ENCODE results near the gene VAV3. TPM values are rescaled to one million over a fixed set of nuclear protein-coding genes. Genes with fewer than 3 reads are reported as not detected.
"Not testable (repeated sequence)": the region's sequence is repeated elsewhere in the genome, so short reads cannot be mapped to it uniquely, and the experiment has no call there.

Gene VAV3
- total RNA-seq, 2 experiments from 2014 or later, result 2.3 to 8.3 TPM

DNA sequence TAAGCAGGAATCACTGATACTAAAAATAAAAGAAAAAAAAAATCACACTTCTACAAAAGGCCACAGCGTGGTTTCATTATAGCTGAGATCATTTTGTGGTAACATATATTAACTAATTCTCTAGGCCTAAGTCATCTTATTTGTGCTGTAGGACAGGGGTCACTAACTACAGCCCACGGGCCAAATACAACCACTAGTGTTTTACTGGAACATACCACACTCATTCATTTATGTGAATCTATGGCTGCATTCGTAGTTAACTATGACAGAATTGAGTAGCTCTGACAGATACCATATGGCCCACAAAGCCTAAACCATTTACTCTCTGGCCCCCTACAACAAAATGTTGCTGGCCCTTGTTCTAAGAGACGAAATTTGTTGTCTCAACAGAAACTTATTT lies 224.4 kb downstream of the VAV3 start:
- H3K4me1 ChIP-seq (ENCODE audit: insufficient read depth, low read length, poor library complexity, severe bottlenecking), result peaks cover 26% of the 10 kb centered on the region
- TF ChIP-seq, protein P1, sequence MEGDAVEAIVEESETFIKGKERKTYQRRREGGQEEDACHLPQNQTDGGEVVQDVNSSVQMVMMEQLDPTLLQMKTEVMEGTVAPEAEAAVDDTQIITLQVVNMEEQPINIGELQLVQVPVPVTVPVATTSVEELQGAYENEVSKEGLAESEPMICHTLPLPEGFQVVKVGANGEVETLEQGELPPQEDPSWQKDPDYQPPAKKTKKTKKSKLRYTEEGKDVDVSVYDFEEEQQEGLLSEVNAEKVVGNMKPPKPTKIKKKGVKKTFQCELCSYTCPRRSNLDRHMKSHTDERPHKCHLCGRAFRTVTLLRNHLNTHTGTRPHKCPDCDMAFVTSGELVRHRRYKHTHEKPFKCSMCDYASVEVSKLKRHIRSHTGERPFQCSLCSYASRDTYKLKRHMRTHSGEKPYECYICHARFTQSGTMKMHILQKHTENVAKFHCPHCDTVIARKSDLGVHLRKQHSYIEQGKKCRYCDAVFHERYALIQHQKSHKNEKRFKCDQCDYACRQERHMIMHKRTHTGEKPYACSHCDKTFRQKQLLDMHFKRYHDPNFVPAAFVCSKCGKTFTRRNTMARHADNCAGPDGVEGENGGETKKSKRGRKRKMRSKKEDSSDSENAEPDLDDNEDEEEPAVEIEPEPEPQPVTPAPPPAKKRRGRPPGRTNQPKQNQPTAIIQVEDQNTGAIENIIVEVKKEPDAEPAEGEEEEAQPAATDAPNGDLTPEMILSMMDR (conservative IDR thresholded peaks at IDR 0.05; ENCODE audit: low read length), result no peak
- no peak for TF ChIP-seq EZH2phosphoT487 (IDR thresholded peaks at IDR 0.05; ENCODE audit: borderline replicate concordance, low read depth, low read length)
- H3K27ac ChIP-seq (ENCODE audit: low read depth, low read length, poor library complexity, severe bottlenecking), result no peak overlapping the region
- H3K9me3 ChIP-seq (ENCODE audit: low read length), result no peaks in the 10 kb centered on the region
- no peaks in the 10 kb centered on the region for H3K36me3 ChIP-seq (ENCODE audit: insufficient read depth, low read length)
- CTCF ChIA-PET (ENCODE audit: unreplicated experiment), result no interaction called here
- no peak overlapping the region for H3K4me3 ChIP-seq (ENCODE audit: low read depth, low read length, poor library complexity, severe bottlenecking)
- POLR2A ChIA-PET, result interaction anchor here (1.1 kb wide), 1 partner anchor 467 kb away, joined by 3 read pairs; no protein-coding TSS in a partner anchor
- H4K20me1 ChIP-seq (ENCODE audit: insufficient read depth, low read length), result no peaks in the 10 kb centered on the region
- DNase-seq (ENCODE audit: low spot score), result no peak
- BruUV-seq (replicated peaks), result no TSS peak
- H3K4me2 ChIP-seq (ENCODE audit: low read length), result no peak overlapping the region
- H3K9me2 ChIP-seq (ENCODE audit: insufficient read depth, low read length), result no peaks in the 10 kb centered on the region
- no peak overlapping the region for H2AFZ ChIP-seq (ENCODE audit: low read length)
- intact Hi-C loops (cut with micrococcal nuclease; ENCODE audit: unreplicated experiment), result no loop called here
- H3K79me2 ChIP-seq (ENCODE audit: insufficient read depth, low read depth, low read length), result no peaks in the 10 kb centered on the region

DNA sequence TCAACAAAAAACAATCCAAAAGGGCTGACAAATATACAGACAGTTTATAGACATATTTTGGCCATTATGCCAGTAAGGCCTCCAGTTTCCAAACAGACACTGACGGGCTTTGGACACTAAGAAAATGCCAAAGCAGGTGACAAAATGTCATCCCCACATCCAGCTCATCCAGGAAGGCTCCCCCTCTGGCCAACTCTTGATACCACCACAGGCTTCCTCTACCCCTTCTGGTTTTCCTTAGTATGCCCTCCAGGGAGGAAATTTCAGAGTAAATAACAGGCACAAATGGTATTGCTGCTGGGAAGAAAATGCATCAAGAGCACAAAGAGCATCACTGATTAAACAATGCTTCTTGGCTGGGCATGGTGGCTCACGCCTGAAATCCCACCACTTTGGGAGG lies 225.3 kb downstream of the VAV3 start:
- CTCF ChIA-PET (ENCODE audit: unreplicated experiment), result no interaction called here

DNA sequence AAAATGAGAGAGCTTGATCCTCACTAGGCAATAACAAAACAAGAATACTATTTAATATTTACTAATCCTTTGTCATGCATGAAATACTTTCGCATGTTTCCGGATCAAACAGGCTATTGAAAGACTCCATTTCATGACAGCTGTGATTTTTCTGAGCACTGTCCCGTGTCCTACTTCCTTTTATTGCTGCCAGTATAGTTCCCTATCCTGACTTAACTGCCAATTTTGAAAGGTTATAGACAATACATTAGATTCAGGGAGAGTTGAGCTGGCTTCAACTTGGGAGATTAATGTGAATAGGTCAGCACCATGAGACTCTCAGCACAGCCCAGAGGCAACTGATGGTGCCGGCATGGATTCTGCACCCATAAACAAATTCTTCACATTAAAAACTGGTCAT lies 225.8 kb downstream of the VAV3 start:
- Histone ChIP-seq H3K79me2 (ENCODE audit: insufficient read depth, low read depth, low read length) (no peaks in the 10 kb centered on the region), H3K4me2 (ENCODE audit: low read length) (peak overlapping the region; percentile 22), H3K36me3 (ENCODE audit: insufficient read depth, low read length) (no peaks in the 10 kb centered on the region), H3K4me1 (ENCODE audit: insufficient read depth, low read length, poor library complexity, severe bottlenecking) (peaks cover 26% of the 10 kb centered on the region), H3K27ac (ENCODE audit: low read depth, low read length, poor library complexity, severe bottlenecking) (peak overlapping the region; percentile 39), H3K9me3 (ENCODE audit: low read length) (no peaks in the 10 kb centered on the region), H4K20me1 (ENCODE audit: insufficient read depth, low read length) (no peaks in the 10 kb centered on the region), H3K4me3 (ENCODE audit: low read depth, low read length, poor library complexity, severe bottlenecking) (peak overlapping the region; percentile 3), H2AFZ (ENCODE audit: low read length) (peak overlapping the region; percentile 34; the same call in 1 of the 2 replicates), H3K9me2 (ENCODE audit: insufficient read depth, low read length) (no peaks in the 10 kb centered on the region)
- peak; percentile 44 for DNase-seq (ENCODE audit: low spot score)
- CTCF ChIA-PET (ENCODE audit: unreplicated experiment), result no interaction called here
- BruUV-seq (replicated peaks), result no TSS peak
- no peak for TF ChIP-seq EZH2phosphoT487 (IDR thresholded peaks at IDR 0.05; ENCODE audit: borderline replicate concordance, low read depth, low read length)
- TF ChIP-seq, protein P1 (conservative IDR thresholded peaks at IDR 0.05; ENCODE audit: low read length), result no peak
- POLR2A ChIA-PET, result interaction anchor here (0.5 to 1.2 kb wide), 2 partner anchors 259 to 344 kb away, joined by 4 read pairs; no protein-coding TSS in a partner anchor
- intact Hi-C loops (cut with micrococcal nuclease; ENCODE audit: unreplicated experiment), result no loop called here

More for the DNA sequence above, 225.3 kb downstream of the VAV3 start:
- Histone ChIP-seq H3K4me3 (ENCODE audit: low read depth, low read length, poor library complexity, severe bottlenecking) (peak overlapping the region; percentile 3), H3K9me3 (ENCODE audit: low read length) (no peaks in the 10 kb centered on the region), H2AFZ (ENCODE audit: low read length) (peak overlapping the region; percentile 34; the same call in 1 of the 2 replicates), H3K36me3 (ENCODE audit: insufficient read depth, low read length) (no peaks in the 10 kb centered on the region), H3K27ac (ENCODE audit: low read depth, low read length, poor library complexity, severe bottlenecking) (peak overlapping the region; percentile 39), H4K20me1 (ENCODE audit: insufficient read depth, low read length) (no peaks in the 10 kb centered on the region), H3K79me2 (ENCODE audit: insufficient read depth, low read depth, low read length) (no peaks in the 10 kb centered on the region), H3K4me2 (ENCODE audit: low read length) (peak overlapping the region; percentile 22), H3K4me1 (ENCODE audit: insufficient read depth, low read length, poor library complexity, severe bottlenecking) (peaks cover 26% of the 10 kb centered on the region), H3K9me2 (ENCODE audit: insufficient read depth, low read length) (no peaks in the 10 kb centered on the region)
- no peak for DNase-seq (ENCODE audit: low spot score)
- intact Hi-C loops (cut with micrococcal nuclease; ENCODE audit: unreplicated experiment), result no loop called here
- BruUV-seq (replicated peaks), result no TSS peak
- POLR2A ChIA-PET, result interaction anchor here (1.1 to 1.2 kb wide), 2 partner anchors 343 to 466 kb away, joined by 3 to 4 read pairs; no protein-coding TSS in a partner anchor
- TF ChIP-seq, protein P1 (conservative IDR thresholded peaks at IDR 0.05; ENCODE audit: low read length), result peak; percentile 44; the same call in 1 of the 2 replicates
- TF ChIP-seq EZH2phosphoT487 (IDR thresholded peaks at IDR 0.05; ENCODE audit: borderline replicate concordance, low read depth, low read length), result no peak

DNA sequence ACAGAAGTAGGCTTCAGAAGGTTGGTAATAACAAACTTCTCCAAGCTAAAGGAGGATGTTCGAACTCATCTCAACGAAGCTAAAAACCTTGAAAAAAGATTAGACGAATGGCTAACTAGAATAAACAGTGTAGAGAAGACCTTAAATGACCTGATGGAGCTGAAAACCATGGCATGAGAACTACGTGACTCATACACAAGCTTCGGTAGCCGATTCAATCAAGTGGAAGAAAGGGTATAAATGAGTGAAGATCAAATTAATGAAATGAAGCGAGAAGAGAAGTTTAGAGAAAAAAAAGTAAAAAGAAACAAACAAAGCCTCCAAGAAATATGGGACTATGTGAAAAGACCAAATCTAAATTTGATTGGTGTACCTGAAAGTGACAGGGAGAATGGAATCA lies 231.6 kb downstream of the VAV3 start:
- H3K4me2 ChIP-seq (ENCODE audit: low read length); H3K4me3 ChIP-seq (ENCODE audit: low read depth, low read length, poor library complexity, severe bottlenecking); intact Hi-C loops (cut with micrococcal nuclease; ENCODE audit: unreplicated experiment); H3K9me2 ChIP-seq (ENCODE audit: insufficient read depth, low read length); H4K20me1 ChIP-seq (ENCODE audit: insufficient read depth, low read length); H3K79me2 ChIP-seq (ENCODE audit: insufficient read depth, low read depth, low read length); H3K36me3 ChIP-seq (ENCODE audit: insufficient read depth, low read length); H3K4me1 ChIP-seq (ENCODE audit: insufficient read depth, low read length, poor library complexity, severe bottlenecking); DNase-seq (ENCODE audit: low spot score); H3K9me3 ChIP-seq (ENCODE audit: low read length); H3K27ac ChIP-seq (ENCODE audit: low read depth, low read length, poor library complexity, severe bottlenecking); CTCF ChIA-PET (ENCODE audit: unreplicated experiment); BruUV-seq (replicated peaks); H2AFZ ChIP-seq (ENCODE audit: low read length): not testable (repeated sequence)
- POLR2A ChIA-PET, result interaction anchor here (1.4 kb wide), 1 partner anchor 9 kb away, joined by 4 read pairs; no protein-coding TSS in a partner anchor

Measured in OCI-LY7 (cell line).